Measurements from ENCODE around the gene KLHDC9.
"Not testable (repeated sequence)": the region's sequence is repeated elsewhere in the genome, so short reads cannot be mapped to it uniquely, and the experiment has no call there.

Gene KLHDC9

DNA sequence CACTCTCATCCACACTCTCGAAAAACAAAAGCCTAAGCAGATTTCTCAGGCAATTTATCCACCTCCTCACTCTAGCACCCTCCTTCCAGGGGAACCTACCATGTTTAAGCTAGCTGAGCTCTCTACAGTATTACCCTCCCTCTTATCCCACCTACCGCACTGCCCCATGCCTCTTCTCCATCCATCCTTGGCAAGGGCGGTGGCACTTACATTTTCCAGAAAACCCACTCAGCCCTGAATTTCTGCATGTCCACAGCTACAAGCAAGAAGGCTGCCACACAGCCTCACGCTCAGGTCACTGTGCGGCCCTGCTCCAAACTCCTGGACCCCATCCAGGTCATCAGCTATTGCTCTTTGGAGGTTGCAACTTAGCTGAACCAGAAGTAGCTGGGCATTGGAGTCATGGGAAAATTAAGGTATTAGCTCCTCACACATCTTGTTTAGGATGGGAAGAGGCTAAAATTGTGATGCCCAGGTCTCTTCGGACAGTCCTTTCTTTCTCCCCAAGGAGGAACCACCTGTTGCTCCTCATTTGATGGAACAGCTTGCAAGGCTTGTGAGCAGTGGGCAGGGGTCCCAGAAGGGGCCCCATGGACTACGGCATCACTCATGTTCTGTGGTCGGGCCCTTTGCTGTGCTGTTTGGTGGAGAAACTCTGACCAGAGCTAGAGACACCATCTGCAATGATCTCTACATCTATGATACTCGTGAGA lies 1.1 kb downstream of the KLHDC9 start:
- no peak for DNase-seq

DNA sequence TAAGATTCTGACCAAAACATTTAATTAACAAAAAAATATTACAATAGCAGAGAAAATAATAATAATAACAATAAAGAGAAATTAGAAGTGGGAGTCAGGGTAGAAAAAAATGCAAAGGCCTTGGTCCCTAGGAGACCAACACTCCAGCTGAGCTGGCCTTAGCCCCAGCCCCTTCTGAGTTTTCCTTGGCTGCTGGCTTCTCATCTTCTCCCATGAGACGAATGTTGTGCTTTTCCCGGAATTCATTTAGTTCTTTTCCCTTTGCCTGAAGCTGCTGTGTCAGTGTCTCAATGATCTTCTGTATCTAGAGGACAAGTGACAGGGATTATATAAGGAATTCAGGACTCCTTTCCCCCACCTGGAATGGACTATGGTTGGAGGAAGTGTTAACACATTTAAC lies 2.4 kb downstream of the KLHDC9 start:
- DNase-seq, result no peak

DNA sequence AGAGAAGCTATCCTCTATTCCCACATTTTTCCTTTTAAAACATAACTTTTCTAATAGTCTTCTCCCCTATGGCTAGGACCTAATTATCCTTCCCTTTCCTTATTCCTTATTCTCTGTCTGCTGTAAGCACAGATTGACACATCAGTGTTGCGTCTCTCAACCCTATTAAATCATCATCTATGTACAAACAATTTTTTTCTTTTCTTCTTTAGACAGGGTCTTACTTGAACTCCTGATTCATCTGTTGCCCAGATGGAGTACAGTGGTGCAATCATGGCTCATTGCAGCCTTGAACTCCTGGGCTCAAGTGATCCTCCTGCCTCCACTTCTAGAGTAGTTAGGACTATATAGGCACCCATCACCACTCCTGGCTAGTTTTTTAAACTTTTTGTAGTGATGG lies 8.3 kb downstream of the KLHDC9 start:
- no peak for DNase-seq

GRCh38 chr1:161111117-161111516 lies 13.0 kb downstream of the KLHDC9 start:
- DNase-seq, result no peak

- DNase-seq, result no peak
Observed at GRCh38 chr1:161111527-161111926, 13.4 kb downstream of the KLHDC9 start.

GRCh38 chr1:161113915-161114314 lies 15.8 kb downstream of the KLHDC9 start:
- DNase-seq, result no peak

DNA sequence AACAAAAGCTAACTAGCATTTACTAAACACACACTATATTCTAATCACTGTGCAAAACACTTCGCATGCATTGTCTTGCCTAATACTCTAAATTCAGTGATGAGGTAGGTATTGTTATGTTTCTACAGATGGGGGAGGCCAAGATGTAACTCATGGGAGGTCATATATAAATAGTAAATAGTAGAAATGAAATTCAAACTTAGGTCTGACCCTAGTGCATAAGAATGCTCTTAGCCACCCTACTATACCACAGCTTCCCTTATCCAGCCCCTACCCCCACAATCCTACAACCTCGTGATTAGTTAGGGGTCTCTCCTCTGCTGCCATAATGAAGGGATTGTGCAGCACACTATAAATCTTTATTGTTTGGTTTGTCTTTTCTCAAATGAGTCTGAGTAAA lies 16.4 kb downstream of the KLHDC9 start:
- DNase-seq, result no peak

DNA sequence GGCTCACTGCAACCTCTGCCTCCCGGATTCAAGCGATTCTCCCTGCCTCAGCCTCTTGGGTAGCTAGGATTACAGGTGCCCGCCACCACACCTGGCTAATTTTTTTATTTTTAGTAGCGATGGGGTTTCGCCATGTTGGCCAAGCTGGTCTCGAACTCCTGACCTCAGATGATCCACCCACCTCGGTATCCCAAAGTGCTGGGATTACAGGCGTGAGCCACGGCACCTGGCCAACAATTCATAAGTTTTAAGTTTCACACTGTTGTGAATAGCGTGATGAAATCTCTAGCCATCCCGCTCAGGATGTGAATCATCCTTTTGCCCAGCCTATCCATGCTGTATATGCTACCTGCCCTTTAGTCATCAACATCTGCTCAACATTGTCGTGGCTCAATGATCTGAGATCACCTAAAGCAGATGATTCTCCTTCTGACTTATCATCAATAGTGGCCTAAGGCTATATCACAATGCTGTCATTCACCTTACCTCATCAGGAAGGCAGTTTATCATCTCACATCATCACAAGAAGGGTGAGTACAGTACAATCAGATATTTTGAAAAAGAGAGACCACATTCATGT lies 17.1 kb downstream of the KLHDC9 start:
- DNase-seq, result no peak

GRCh38 chr1:161115961-161116360 lies 17.8 kb downstream of the KLHDC9 start:
- not testable (repeated sequence) for DNase-seq

GRCh38 chr1:161117759-161118581 lies 19.8 kb downstream of the KLHDC9 start, which contains the start of the genes NIT1 and PFDN2:
Gene NIT1, plus strand, starts transcription at chr1:161118105. Its CDS starts 72 bp downstream, at chr1:161118177.
Gene PFDN2, minus strand, starts transcription at chr1:161118037. Its CDS starts 11 bp downstream, at chr1:161118026.
- peak; percentile 67 for DNase-seq

DNA sequence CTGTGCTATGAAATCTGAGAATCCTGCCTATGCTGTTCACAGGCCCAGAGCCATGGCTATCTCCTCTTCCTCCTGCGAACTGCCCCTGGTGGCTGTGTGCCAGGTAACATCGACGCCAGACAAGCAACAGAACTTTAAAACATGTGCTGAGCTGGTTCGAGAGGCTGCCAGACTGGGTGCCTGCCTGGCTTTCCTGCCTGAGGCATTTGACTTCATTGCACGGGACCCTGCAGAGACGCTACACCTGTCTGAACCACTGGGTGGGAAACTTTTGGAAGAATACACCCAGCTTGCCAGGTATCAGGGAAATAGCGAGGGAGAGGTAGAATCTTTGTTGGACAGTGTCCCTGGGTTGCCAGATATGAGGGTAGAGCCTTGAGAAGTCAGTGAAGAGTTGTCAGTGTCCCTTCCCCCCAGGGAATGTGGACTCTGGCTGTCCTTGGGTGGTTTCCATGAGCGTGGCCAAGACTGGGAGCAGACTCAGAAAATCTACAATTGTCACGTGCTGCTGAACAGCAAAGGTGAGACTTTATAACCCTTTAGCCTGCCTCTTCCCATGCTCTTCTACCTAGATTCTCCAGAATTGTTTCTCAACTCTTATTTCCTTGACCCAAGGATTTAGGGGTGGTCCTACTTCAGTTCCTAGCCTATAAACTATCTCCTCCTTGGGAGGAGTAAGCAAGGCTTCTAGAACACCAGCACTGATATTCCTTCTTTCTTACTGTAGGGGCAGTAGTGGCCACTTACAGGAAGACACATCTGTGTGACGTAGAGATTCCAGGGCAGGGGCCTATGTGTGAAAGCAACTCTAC lies 21.1 kb downstream of the KLHDC9 start:
- no peak for DNase-seq

DNA sequence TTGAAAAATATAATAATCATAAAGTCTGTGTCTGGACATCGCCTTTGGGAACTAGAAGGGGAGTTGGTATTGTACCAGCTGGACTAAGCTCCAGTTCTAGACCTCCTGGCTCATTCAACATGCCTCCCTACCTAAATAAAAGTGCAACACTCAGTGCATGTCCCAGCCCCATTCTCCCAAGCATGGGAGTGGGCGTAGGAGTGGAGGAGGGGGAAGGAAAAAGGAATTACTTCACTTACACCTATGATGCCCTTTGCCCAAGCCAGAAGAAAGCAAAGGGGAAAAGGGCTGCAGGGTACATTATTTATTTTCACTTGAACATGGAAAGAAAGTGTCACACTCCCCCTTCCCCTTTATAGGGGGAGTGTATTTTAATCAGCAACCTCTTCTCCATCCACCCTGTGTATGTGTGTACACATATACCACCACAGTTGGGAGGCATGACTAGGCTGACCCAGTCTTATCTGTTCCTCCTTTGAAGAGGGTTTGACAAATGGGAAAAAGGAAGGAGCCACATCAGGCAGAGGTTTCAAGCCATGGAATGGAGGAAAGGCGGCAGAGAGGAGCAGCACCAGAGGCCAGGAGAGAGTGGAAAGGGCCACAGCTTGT lies 23.0 kb downstream of the KLHDC9 start:
- no peak for DNase-seq

- DNase-seq, result no peak
Observed at GRCh38 chr1:161121834-161122233, 23.7 kb downstream of the KLHDC9 start.

DNA sequence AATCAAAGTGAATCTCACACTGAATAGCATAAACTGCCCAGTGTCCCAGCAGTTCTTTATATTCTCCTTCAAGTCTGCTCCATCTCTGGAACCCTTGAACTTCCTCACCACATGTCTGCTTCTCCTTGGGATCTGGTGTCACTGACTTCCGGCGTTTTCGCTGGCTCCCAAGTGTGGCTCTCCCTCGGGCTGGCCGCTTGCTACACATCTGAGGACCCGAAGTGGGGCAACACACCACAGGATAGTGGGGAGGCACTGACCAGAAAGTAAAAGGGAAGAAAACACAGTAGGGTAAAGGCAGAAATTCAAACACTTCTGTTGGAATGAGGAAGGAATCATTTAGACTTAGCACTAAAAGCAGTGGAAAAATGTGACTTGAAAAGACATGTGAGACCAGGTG lies 24.8 kb downstream of the KLHDC9 start:
- no peak for DNase-seq

DNA sequence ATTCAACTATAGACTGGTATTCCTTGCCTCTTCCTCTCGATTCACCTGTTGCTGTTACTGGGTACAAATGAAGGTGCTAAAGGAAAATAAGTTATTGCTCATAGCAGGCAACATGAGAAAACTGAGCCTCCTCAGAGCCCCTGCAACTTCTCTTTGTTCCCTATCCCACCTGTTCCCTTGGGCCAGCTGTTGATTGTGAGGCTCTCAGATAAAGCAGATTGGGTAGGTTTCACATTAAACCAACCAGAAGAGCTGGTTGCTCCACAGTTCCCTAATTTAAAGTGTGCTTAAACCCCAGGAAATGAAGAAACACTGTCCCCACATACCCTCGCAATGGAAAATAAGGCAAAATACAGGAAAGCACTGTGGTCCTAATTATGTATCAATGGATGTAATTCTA lies 29.5 kb downstream of the KLHDC9 start:
- no peak for DNase-seq

DNA sequence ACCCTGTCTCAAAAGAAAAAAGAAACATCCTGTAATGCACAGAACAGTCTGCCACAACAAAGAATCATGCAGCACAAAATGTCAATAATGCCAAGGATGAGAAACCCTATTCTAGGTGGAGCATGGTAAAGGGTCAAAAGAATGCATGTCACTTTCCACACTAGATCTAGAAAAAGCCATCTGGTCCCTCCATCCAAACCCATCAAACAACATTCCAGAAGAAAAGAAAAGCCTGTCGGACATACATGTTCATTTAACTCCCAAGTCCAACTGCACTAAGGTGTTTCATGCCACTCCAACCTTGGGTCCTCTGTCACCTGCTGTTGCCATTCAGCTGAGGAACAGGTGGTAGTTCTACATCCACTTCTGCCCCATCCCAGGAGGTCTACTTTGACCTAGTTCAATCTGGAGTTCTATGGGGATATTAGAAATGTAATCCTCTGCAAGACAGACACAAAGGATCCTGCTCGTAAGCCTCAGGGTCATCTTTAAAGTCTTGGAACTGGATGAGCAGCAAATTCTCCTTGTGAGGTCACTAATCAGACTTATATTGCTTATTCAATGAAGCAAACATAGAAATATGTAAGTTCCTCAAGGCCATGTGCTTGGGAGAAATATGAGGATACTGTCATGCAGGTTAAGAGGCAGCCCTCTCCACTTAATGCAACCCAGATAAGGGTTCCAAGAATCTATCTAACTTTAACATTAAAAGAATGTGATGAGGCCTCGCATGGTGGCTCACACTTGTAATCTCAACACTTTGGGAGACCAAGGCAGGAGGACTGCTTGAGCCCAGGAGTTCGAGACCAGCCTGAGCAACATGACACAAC lies 30.6 kb downstream of the KLHDC9 start:
- no peak for DNase-seq

DNA sequence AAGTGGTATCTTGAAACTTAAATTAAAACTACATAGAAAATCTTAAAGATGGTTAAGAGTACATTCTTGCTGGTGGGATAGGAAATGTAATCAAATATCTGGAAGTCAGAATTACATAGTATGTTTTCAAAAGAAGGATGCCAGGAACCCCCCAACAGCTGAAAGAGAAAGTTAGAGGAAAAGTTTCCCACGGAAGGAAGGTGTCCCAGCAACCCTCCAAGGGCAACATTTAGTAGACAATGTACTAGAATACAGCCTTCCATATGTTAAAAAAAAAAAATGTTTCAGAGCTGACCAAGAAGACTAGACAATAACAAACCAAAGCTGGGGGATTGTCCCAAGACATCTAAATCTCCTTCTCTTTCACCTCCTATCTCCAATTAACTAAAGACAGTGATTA lies 32.1 kb downstream of the KLHDC9 start:
- DNase-seq, result no peak

DNA sequence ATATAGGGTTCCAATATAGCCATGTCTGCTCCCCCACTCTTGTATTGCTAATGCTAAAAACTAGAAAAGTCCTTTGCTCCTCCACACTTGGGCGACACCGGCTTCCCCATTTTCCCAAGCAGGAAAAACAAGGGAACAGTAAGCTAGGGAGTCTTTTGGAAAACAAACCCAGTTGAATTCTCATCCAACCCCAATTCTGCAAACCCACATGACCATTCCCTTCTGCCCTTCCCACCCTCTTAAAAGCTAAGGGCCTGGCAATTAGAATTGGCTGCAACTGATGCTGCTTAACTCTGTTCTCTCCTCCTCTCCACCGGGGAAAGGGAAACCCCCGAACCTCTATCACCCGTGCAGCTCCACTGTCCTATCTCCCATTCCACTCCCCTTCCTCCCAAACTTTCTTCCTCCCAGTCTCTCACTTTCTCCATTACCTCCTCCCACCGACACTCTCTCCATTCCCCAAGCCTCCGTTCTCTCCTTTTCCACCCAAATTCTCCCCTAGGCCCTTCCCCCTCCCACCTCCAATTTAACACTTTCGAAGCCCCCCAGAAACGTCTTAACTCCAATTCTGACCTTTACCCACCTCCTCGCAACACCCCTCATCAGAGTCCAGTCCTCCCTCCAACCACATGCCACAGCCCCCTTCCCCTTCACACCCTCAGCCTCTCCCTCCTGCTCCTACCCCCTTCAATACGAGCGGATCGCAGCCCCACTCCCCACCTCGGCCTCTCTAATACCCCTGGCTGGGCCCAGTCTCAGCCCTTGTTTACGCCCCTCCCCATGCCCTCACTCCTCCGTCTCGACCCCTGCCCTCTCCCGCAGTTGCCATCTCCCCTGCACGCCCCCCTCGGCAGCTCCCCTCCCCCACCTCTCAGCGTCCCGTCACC lies 33.6 kb downstream of the KLHDC9 start:
- DNase-seq, result no peak

DNA sequence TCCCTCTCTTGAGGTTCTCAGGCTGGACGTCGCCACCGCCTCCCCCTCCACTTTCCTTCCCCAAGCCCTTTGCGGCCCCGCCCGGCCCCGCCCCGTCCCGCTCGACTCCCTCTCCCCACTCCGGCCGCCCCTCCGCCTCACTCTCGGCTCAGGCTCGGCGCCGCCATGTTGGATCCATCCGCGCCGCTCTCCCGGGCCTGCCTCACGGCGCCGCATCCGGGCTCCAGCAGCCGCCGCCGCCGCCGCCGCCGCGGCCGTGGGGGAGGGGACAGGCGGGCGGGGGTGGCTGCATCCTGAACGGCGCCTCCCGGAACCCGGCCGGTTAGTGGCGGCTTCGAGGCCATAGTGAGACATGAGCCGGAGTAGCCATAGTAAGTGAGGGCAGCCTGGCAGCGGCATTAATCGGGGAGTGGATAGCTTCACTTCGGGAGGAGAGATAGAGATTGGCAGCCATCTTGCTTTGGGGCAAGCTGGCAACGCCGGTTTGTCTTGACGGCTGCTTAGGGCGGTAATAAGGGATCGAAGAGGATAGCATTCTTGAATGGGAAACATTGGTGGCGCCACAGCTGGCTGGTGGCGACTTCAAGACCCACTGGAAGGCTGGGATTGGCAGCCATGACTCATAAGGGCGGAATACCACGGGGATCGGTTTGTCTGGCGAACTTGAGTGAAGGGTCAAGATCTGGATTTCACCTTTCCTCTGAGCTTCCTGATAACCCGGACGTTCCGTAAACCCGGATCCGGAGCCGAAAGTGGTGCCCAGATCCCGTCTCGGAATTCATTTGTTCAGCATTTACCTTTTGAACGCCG lies 34.5 kb downstream of the KLHDC9 start, which contains the start of gene DEDD:
Gene DEDD, minus strand, starts transcription at position 258 of the 810 bp plus-strand sequence. CDS start 8,205 bp downstream, outside the sequence.
- DNase-seq, result peak; percentile 94
